Endothelial cell of umbilical vein (primary cell): Measurements from ENCODE around the gene KIF25. TPM values are rescaled to one million over a fixed set of nuclear protein-coding genes. Genes with fewer than 3 reads are reported as not detected.

Source experiments
- BruUV-seq: library from RNA; stranded (reverse); fragments of 400-500 nt; replicated peaks from 2 replicates; lab custom pipeline; 2021; lab: Mats Ljungman, UMichigan
- CTCF ChIA-PET: fragments of 300-600, 350-600 bp; sonication (Branson Sonifier 250); formaldehyde crosslinking; loops from one replicate; lab custom pipeline; 2021; ENCODE audit warnings: antibody characterized with exemption, inconsistent platforms; lab: Charles Lee
- POLR2A ChIA-PET: fragments of 300-600, 350-600 bp; sonication (Branson Sonifier 250); formaldehyde crosslinking; loops from one replicate; lab custom pipeline; 2021; ENCODE audit warnings: antibody characterized with exemption, inconsistent platforms; lab: Charles Lee
- DNase-seq: peaks from one replicate; pipeline ENCODE4 v3.0.0-alpha.2; 2011; ENCODE audit warnings: low read depth, low spot score
- FAIRE-seq: peaks from 2 replicates; lab custom pipeline; 2011; peaks lifted over from hg19 to GRCh38; lab: Jason Lieb, UNC
- H2AFZ ChIP-seq: 2 replicates; pipeline ENCODE4 v1.6.0; 2012; ENCODE audit warnings: low read depth, low read length, control low read depth, inconsistent platforms
- H3K27ac ChIP-seq: 2 replicates; pipeline ENCODE4 v1.5.1; 2011; ENCODE audit warnings: low read depth, mild to moderate bottlenecking, control low read depth, low read length, moderate library complexity; ENCODE audit not compliant: insufficient read depth
- H3K27me3 ChIP-seq, 2 experiments: 2 replicates each; pipeline versions ENCODE4 v1.6.0 to v1.6.1; 2011; ENCODE audit warnings: low read length in 2 of 2, mixed read lengths in 1 of 2; ENCODE audit not compliant: control insufficient read depth in 2 of 2, insufficient read depth in 2 of 2
- H3K36me3 ChIP-seq, 2 experiments: 2 replicates in 1 of 2; 3 replicates in 1 of 2; pipeline ENCODE4 v1.5.1; 2011; ENCODE audit warnings: low read length in 2 of 2, mild to moderate bottlenecking in 1 of 2, moderate library complexity in 1 of 2; ENCODE audit not compliant: control insufficient read depth in 2 of 2, insufficient read depth in 2 of 2; ENCODE audit errors: extremely low read depth in 1 of 2
- H3K4me1 ChIP-seq: 3 replicates; pipeline ENCODE4 v1.5.1; 2011; ENCODE audit warnings: mild to moderate bottlenecking, low read length; ENCODE audit not compliant: control insufficient read depth, insufficient read depth; ENCODE audit errors: extremely low read depth
- H3K4me2 ChIP-seq: 2 replicates; pipeline ENCODE4 v1.6.1; 2011; ENCODE audit warnings: low read length, control low read depth, mixed read lengths; ENCODE audit not compliant: insufficient read depth
- H3K4me3 ChIP-seq, 3 experiments: fragments of 200-600 bp in 1 of 3; sonication (generic), shearing (Covaris generic) in 1 of 3; replicated peaks in 1 of 3; 2 replicates each; pipeline ENCODE4 v1.5.1; 2011 to 2016; ENCODE audit warnings: control low read depth in 3 of 3, low read length in 3 of 3, mild to moderate bottlenecking in 2 of 3, inconsistent platforms in 1 of 3, low read depth in 1 of 3, moderate library complexity in 1 of 3; ENCODE audit not compliant: insufficient read depth in 1 of 3
- H3K79me2 ChIP-seq: 2 replicates; pipeline ENCODE4 v1.6.0; 2012; ENCODE audit warnings: low read length, inconsistent platforms; ENCODE audit not compliant: control insufficient read depth, insufficient read depth
- H3K9ac ChIP-seq: replicated peaks from 2 replicates; pipeline ENCODE3; 2011; ENCODE audit warnings: low read length, control low read depth; ENCODE audit not compliant: insufficient read depth; ENCODE audit errors: extremely low read depth
- H3K9me1 ChIP-seq: replicated peaks from 3 replicates; pipeline ENCODE4 v1.6.0; 2011; ENCODE audit warnings: mild to moderate bottlenecking, low read length; ENCODE audit not compliant: control insufficient read depth, insufficient read depth; ENCODE audit errors: extremely low read depth
- H3K9me3 ChIP-seq: replicated peaks from 2 replicates; pipeline ENCODE4 v1.5.1; 2012; ENCODE audit warnings: low read length, inconsistent platforms; ENCODE audit not compliant: control insufficient read depth, insufficient read depth
- H4K20me1 ChIP-seq: replicated peaks from 2 replicates; pipeline ENCODE3; 2011; ENCODE audit warnings: mild to moderate bottlenecking, low read length; ENCODE audit not compliant: control insufficient read depth, insufficient read depth; ENCODE audit errors: extremely low read depth
- CTCF ChIP-seq, 2 donors: IDR thresholded peaks; 1 replicate in 1 of 2; 2 replicates in 1 of 2; pipeline ENCODE4 v1.5.1; 2011; ENCODE audit warnings: low read length in 2 of 2, mild to moderate bottlenecking in 2 of 2, moderate library complexity in 2 of 2, control low read depth in 1 of 2, inconsistent platforms in 1 of 2, low read depth in 1 of 2; ENCODE audit not compliant: insufficient read depth in 1 of 2; ENCODE audit errors: extremely low read depth in 1 of 2
- EZH2 ChIP-seq: IDR thresholded peaks from 2 replicates; pipeline ENCODE4 v1.6.1; 2012; ENCODE audit warnings: borderline replicate concordance, low read depth, mild to moderate bottlenecking, moderate library complexity, low read length, inconsistent platforms; ENCODE audit not compliant: severe bottlenecking
- FOS ChIP-seq: IDR thresholded peaks from 2 replicates; pipeline ENCODE4 v1.6.1; 2011; ENCODE audit warnings: mild to moderate bottlenecking, low read length, moderate library complexity, borderline replicate concordance; ENCODE audit not compliant: insufficient read depth
- GATA2 ChIP-seq: IDR thresholded peaks from 2 replicates; pipeline ENCODE4 v1.7.0; 2011; ENCODE audit warnings: low read depth, mild to moderate bottlenecking, moderate library complexity, mixed read lengths, low read length; ENCODE audit not compliant: insufficient read length, insufficient read depth
- JUN ChIP-seq: IDR thresholded peaks from 2 replicates; pipeline ENCODE4 v1.6.1; 2011; ENCODE audit warnings: borderline replicate concordance, low read depth; ENCODE audit not compliant: insufficient read length, insufficient read depth
- MAX ChIP-seq: IDR thresholded peaks from 2 replicates; pipeline ENCODE4 v1.6.1; 2011; ENCODE audit not compliant: insufficient read depth, insufficient read length
- MYC ChIP-seq: IDR thresholded peaks from one replicate; pipeline ENCODE4 v1.6.1; 2011; ENCODE audit warnings: mild to moderate bottlenecking, low read depth, low read length
- POLR2A ChIP-seq: IDR thresholded peaks from 2 replicates; pipeline ENCODE4 v1.6.1; 2012; ENCODE audit warnings: low read depth, mild to moderate bottlenecking, control low read depth, low read length
- POLR2AphosphoS5 ChIP-seq: IDR thresholded peaks from 2 replicates; pipeline ENCODE4 v1.6.1; 2012; ENCODE audit warnings: low read depth, mild to moderate bottlenecking, control low read depth, low read length, moderate library complexity; ENCODE audit not compliant: insufficient read depth
- dilution Hi-C: fragments of 300-500 bp; cut with MboI; formaldehyde crosslinking; loops from one replicate; pipeline ENCODE4 v1.15.0; 2019; ENCODE audit warnings: low sequenced_read_pairs; ENCODE audit not compliant: extremely low pct_ligation_motif_present
- intact Hi-C: fragments of 100-400 bp; cut with micrococcal nuclease; formaldehyde crosslinking; loops from one replicate; pipeline ENCODE4 v1.10.0; 2022
- polyA plus RNA-seq, 4 experiments: library from polyadenylated mRNA; depleted of rRNA in 3 of 4; stranded (reverse) in 3 of 4; unstranded in 1 of 4; fragments of >200 nt; gene quantifications; 2 replicates each; pipeline versions ENCODE4 v1.2.1 to v1.2.3, GENCODE V29; 2011 to 2012; ENCODE audit warnings: missing spikeins in 1 of 4
- total RNA-seq: library from RNA; stranded (reverse); gene quantifications from 2 replicates; pipeline ENCODE4 v1.2.3, GENCODE V29; 2021

KIF25 gene
- total and polyA plus RNA-seq, 2 donors (not counting 3 experiments of a cell fraction or from before 2014, with no cell fraction given), result not detected

- ChIA-PET CTCF (no interaction called here), POLR2A (no interaction called here)
- no peaks in the 10 kb centered on the region for H3K9me1 ChIP-seq
- H4K20me1 ChIP-seq, result no peaks in the 10 kb centered on the region
- peaks cover 9% of the 10 kb centered on the region for H3K4me1 ChIP-seq
- H3K9me3 ChIP-seq, result no peaks in the 10 kb centered on the region
- FAIRE-seq (no peak), DNase-seq (no peak)
- H2AFZ ChIP-seq, result no peak overlapping the region
- H3K27me3 ChIP-seq, result no peaks in the 10 kb centered on the region
- BruUV-seq, result no TSS peak
- no peak overlapping the region for H3K9ac ChIP-seq
- no peak overlapping the region for H3K4me3 ChIP-seq
- intact Hi-C loops, result loop anchor here (5.0 kb wide), 1 partner anchor 153 kb away; no protein-coding TSS in a partner anchor
- H3K36me3 ChIP-seq, result no peaks in the 10 kb centered on the region
- H3K27ac ChIP-seq, result no peak overlapping the region
- TF ChIP-seq CTCF (IDR thresholded peaks at IDR 0.05; ENCODE audit: extremely low read depth in 1 of 2, insufficient read depth in 1 of 2, low read depth in 1 of 2, low read length in 2 of 2), result no peak
- TF ChIP-seq MAX, result no peak
- TF ChIP-seq POLR2A, result no peak
- no peak for TF ChIP-seq EZH2
- TF ChIP-seq FOS, result no peak
- no peak for TF ChIP-seq JUN
- no peak for TF ChIP-seq MYC
- TF ChIP-seq GATA2, result no peak
- no peak for TF ChIP-seq POLR2AphosphoS5
- dilution Hi-C loops, result no loop called here
- H3K4me2 ChIP-seq, result no peak overlapping the region
- no peaks in the 10 kb centered on the region for H3K79me2 ChIP-seq
Observed at GRCh38 chr6:167979436-167980139, 17.9 kb upstream of the KIF25 start.
